ENCODE results near the gene COQ4. TPM values are rescaled to one million over a fixed set of nuclear protein-coding genes. Genes with fewer than 3 reads are reported as not detected.

COQ4 gene
- total RNA-seq, 1 donor from 2014 or later, result 58.5 TPM

- no peak for TF ChIP-seq CTCF (conservative IDR thresholded peaks at IDR 0.05)
- no peaks in the 10 kb centered on the region for H3K36me3 Mint-ChIP-seq
- peak overlapping the region; percentile 98 for H3K27ac Mint-ChIP-seq
- H3K9me3 Mint-ChIP-seq, result no peaks in the 10 kb centered on the region
- no peaks in the 10 kb centered on the region for H3K27me3 Mint-ChIP-seq
- H3K4me3 Mint-ChIP-seq, result peak overlapping the region; percentile 99
- peaks cover 38% of the 10 kb centered on the region for H3K4me1 Mint-ChIP-seq (ENCODE audit: unreplicated experiment)
- DNase-seq (ENCODE audit: extremely low spot score, unreplicated experiment), result no peak
These were observed 47.7 kb downstream of the COQ4 start for GRCh38 chr9:128370367-128370751.

GRCh38 chr9:128370752-128371629 is 48.4 kb downstream of the COQ4 start, which contains the start of gene URM1:
TSS of gene URM1 (plus strand) at chr9:128371374. CDS start at chr9:128371381, 7 bp downstream.
- no peak for TF ChIP-seq CTCF (conservative IDR thresholded peaks at IDR 0.05)
- Mint-ChIP-seq H3K9me3 (no peaks in the 10 kb centered on the region), H3K27ac (peak within 1 kb of the TSS; percentile 98), H3K4me3 (peak within 1 kb of the TSS; percentile 99), H3K4me1 (ENCODE audit: unreplicated experiment) (peaks cover 35% of the 10 kb centered on the region), H3K36me3 (no peaks in the 10 kb centered on the region), H3K27me3 (no peaks in the 10 kb centered on the region)
- DNase-seq (ENCODE audit: extremely low spot score, unreplicated experiment), result peak; percentile 95

- no peak for DNase-seq (ENCODE audit: extremely low spot score, unreplicated experiment)
- no peaks in the 10 kb centered on the region for H3K36me3 Mint-ChIP-seq
- H3K4me3 Mint-ChIP-seq, result peak overlapping the region; percentile 99
- H3K4me1 Mint-ChIP-seq (ENCODE audit: unreplicated experiment), result peaks cover 34% of the 10 kb centered on the region
- no peaks in the 10 kb centered on the region for H3K9me3 Mint-ChIP-seq
- no peak for TF ChIP-seq CTCF (conservative IDR thresholded peaks at IDR 0.05)
- H3K27me3 Mint-ChIP-seq, result no peaks in the 10 kb centered on the region
- H3K27ac Mint-ChIP-seq, result peak overlapping the region; percentile 98
These were observed 49.0 kb downstream of the COQ4 start for GRCh38 chr9:128371630-128372117.

GRCh38 chr9:128372188-128372641 is 49.6 kb downstream of the COQ4 start:
- peak overlapping the region; percentile 99 for H3K4me3 Mint-ChIP-seq
- no peaks in the 10 kb centered on the region for H3K36me3 Mint-ChIP-seq
- H3K27ac Mint-ChIP-seq, result peak overlapping the region; percentile 98
- no peak for TF ChIP-seq CTCF (conservative IDR thresholded peaks at IDR 0.05)
- no peaks in the 10 kb centered on the region for H3K9me3 Mint-ChIP-seq
- no peaks in the 10 kb centered on the region for H3K27me3 Mint-ChIP-seq
- peaks cover 29% of the 10 kb centered on the region for H3K4me1 Mint-ChIP-seq (ENCODE audit: unreplicated experiment)
- no peak for DNase-seq (ENCODE audit: extremely low spot score, unreplicated experiment)

GRCh38 chr9:128372784-128373183 is 50.1 kb downstream of the COQ4 start:
- Mint-ChIP-seq H3K27ac (peak overlapping the region; percentile 98), H3K4me3 (peak overlapping the region; percentile 99), H3K9me3 (no peaks in the 10 kb centered on the region), H3K27me3 (no peaks in the 10 kb centered on the region), H3K36me3 (no peaks in the 10 kb centered on the region), H3K4me1 (ENCODE audit: unreplicated experiment) (peaks cover 29% of the 10 kb centered on the region)
- DNase-seq (ENCODE audit: extremely low spot score, unreplicated experiment), result no peak
- no peak for TF ChIP-seq CTCF (conservative IDR thresholded peaks at IDR 0.05)
